ENCODE data around the gene CNTNAP2. TPM values are rescaled to one million over a fixed set of nuclear protein-coding genes. Genes with fewer than 3 reads are reported as not detected.

The CNTNAP2 gene
- total RNA-seq, 1 donor, result 7.6 TPM

- H2AFZ ChIP-seq (ENCODE audit: low read length), result no peak overlapping the region
- H4K20me1 ChIP-seq (ENCODE audit: insufficient read depth, low read length), result no peaks in the 10 kb centered on the region
- H3K27ac ChIP-seq (ENCODE audit: low read depth, low read length), result no peak overlapping the region
- no peaks in the 10 kb centered on the region for H3K9me3 ChIP-seq (ENCODE audit: low read depth, low read length)
- no peaks in the 10 kb centered on the region for H3K36me3 ChIP-seq (ENCODE audit: insufficient read depth, low read length)
- H3K4me1 ChIP-seq (ENCODE audit: insufficient read depth, low read length), result no peaks in the 10 kb centered on the region
- DNase-seq (ENCODE audit: insufficient read length, low spot score, missing footprints), result no peak
- H3K27me3 ChIP-seq (ENCODE audit: insufficient read depth, low read length), result no peaks in the 10 kb centered on the region
- no peaks in the 10 kb centered on the region for H3K79me2 ChIP-seq (ENCODE audit: insufficient read depth, low read length)
- no peak overlapping the region for H3K4me2 ChIP-seq (ENCODE audit: insufficient read depth, low read length)
- no peak overlapping the region for H3K4me3 ChIP-seq (ENCODE audit: insufficient read depth, low read length)
- no peak for TF ChIP-seq CTCF (IDR thresholded peaks at IDR 0.05; ENCODE audit: extremely low read depth, low read depth, low read length)
Observed at GRCh38 chr7:148261523-148261922, 2144.9 kb downstream of the CNTNAP2 start.

GRCh38 chr7:148261996-148262688 is 2145.5 kb downstream of the CNTNAP2 start:
- Histone ChIP-seq H3K9me3 (ENCODE audit: low read depth, low read length) (no peaks in the 10 kb centered on the region), H2AFZ (ENCODE audit: low read length) (no peak overlapping the region), H3K4me1 (ENCODE audit: insufficient read depth, low read length) (no peaks in the 10 kb centered on the region), H3K27ac (ENCODE audit: low read depth, low read length) (no peak overlapping the region), H3K79me2 (ENCODE audit: insufficient read depth, low read length) (no peaks in the 10 kb centered on the region), H3K4me2 (ENCODE audit: insufficient read depth, low read length) (peak overlapping the region; percentile 44), H3K4me3 (ENCODE audit: insufficient read depth, low read length) (no peak overlapping the region), H4K20me1 (ENCODE audit: insufficient read depth, low read length) (no peaks in the 10 kb centered on the region), H3K27me3 (ENCODE audit: insufficient read depth, low read length) (no peaks in the 10 kb centered on the region), H3K36me3 (ENCODE audit: insufficient read depth, low read length) (no peaks in the 10 kb centered on the region)
- no peak for DNase-seq (ENCODE audit: insufficient read length, low spot score, missing footprints)
- no peak for TF ChIP-seq CTCF (IDR thresholded peaks at IDR 0.05; ENCODE audit: extremely low read depth, low read depth, low read length)

GRCh38 chr7:148262721-148263229 is 2146.2 kb downstream of the CNTNAP2 start:
- no peaks in the 10 kb centered on the region for H4K20me1 ChIP-seq (ENCODE audit: insufficient read depth, low read length)
- H3K27ac ChIP-seq (ENCODE audit: low read depth, low read length), result no peak overlapping the region
- peak overlapping the region; percentile 9 for H2AFZ ChIP-seq (ENCODE audit: low read length)
- peak overlapping the region; percentile 44 for H3K4me2 ChIP-seq (ENCODE audit: insufficient read depth, low read length)
- H3K36me3 ChIP-seq (ENCODE audit: insufficient read depth, low read length), result no peaks in the 10 kb centered on the region
- H3K4me1 ChIP-seq (ENCODE audit: insufficient read depth, low read length), result no peaks in the 10 kb centered on the region
- no peaks in the 10 kb centered on the region for H3K9me3 ChIP-seq (ENCODE audit: low read depth, low read length)
- no peaks in the 10 kb centered on the region for H3K79me2 ChIP-seq (ENCODE audit: insufficient read depth, low read length)
- DNase-seq (ENCODE audit: insufficient read length, low spot score, missing footprints), result peak; percentile 92
- peak; percentile 94 for TF ChIP-seq CTCF (IDR thresholded peaks at IDR 0.05; ENCODE audit: extremely low read depth, low read depth, low read length)
- H3K27me3 ChIP-seq (ENCODE audit: insufficient read depth, low read length), result no peaks in the 10 kb centered on the region
- peak overlapping the region; percentile 31 for H3K4me3 ChIP-seq (ENCODE audit: insufficient read depth, low read length)

- DNase-seq (ENCODE audit: insufficient read length, low spot score, missing footprints), result peak; percentile 54
- no peak overlapping the region for H3K27ac ChIP-seq (ENCODE audit: low read depth, low read length)
- no peak overlapping the region for H3K4me2 ChIP-seq (ENCODE audit: insufficient read depth, low read length)
- H3K9me3 ChIP-seq (ENCODE audit: low read depth, low read length), result no peaks in the 10 kb centered on the region
- H3K4me1 ChIP-seq (ENCODE audit: insufficient read depth, low read length), result no peaks in the 10 kb centered on the region
- H4K20me1 ChIP-seq (ENCODE audit: insufficient read depth, low read length), result no peaks in the 10 kb centered on the region
- TF ChIP-seq CTCF (IDR thresholded peaks at IDR 0.05; ENCODE audit: extremely low read depth, low read depth, low read length), result peak; percentile 63
- H3K79me2 ChIP-seq (ENCODE audit: insufficient read depth, low read length), result no peaks in the 10 kb centered on the region
- no peaks in the 10 kb centered on the region for H3K27me3 ChIP-seq (ENCODE audit: insufficient read depth, low read length)
- H2AFZ ChIP-seq (ENCODE audit: low read length), result no peak overlapping the region
- H3K4me3 ChIP-seq (ENCODE audit: insufficient read depth, low read length), result no peak overlapping the region
- H3K36me3 ChIP-seq (ENCODE audit: insufficient read depth, low read length), result no peaks in the 10 kb centered on the region
Observed at GRCh38 chr7:148264933-148265557, 2148.4 kb downstream of the CNTNAP2 start.
